GM19438 (cell line): ENCODE measurements around the gene FSIP1.

ENCODE experiments used
- ATAC-seq: cut with Tn5 transposase; IDR thresholded peaks from one replicate; pipeline ENCODE4 v1.9.1; 2021; ENCODE audit warnings: low read depth; ENCODE audit not compliant: unreplicated experiment

FSIP1 gene

DNA sequence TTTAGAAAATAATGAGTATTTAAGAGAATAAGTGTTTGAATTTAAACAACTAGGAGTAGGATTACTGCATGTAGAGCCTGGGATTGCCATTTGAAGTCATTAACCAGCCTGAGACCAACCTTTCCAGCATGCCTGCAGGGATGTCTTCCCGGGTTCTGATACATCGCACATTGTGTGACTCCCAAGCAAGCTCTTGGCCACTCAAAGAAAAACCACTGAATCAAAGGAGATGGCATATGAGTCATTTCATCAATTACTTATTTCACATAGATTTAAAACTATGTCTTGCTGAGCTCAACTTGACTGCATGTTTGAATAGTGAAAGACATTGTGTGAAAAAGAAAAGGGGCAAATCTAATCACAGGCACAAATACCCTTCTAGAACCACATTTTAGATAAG lies 216.8 kb downstream of the FSIP1 start:
- no peak for ATAC-seq

DNA sequence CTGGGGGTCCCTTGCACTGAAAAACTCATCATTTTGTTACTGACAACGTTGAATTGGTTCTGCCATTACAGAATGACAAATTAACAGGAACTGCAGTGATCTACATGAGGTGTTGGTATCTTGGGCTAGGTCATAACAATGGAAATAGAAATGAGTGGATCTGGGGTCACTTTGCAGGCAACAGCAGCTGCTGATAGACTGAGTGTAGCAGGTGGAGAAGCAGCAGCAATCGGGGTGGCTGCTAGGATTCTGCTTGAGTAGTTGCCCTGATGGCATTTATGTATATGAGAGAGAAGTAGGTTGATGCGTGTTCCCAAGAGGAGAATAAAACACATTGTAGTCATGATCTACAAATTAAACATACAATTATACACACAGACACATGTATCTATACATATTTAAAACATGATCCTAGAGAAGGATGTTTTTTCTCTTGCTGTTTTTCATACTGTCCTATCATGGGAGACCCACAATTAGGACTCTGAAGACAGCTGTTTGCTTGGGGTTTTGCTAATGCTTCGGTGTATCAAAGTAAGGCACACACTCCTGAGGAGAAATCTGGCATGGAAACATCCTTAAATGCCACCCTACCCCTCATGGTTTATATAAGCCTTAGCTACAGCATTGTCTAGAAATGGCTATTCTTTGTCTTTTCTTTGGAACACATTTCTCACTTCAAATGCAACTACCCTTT lies 217.5 kb downstream of the FSIP1 start:
- ATAC-seq: no peak

DNA sequence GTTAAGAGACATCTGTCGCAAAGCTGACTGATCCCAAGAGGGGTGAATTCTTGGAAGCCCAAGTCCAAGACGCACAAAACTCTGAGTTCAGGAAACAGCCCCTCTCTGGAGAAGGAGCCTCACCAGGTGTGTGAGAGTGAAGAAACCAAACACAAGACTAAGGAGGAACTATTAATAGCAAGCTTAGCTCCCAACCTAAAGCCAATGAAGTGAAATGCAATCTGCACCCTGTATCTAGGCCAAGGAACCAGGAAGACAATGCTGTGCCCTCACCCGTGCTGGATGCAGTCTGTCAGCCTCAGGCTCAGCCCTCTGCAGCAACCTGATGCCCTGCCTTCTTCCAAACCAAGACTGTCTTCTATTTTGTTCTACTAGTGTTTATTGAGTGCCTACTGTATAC lies 224.2 kb downstream of the FSIP1 start:
- no peak for ATAC-seq

GRCh38 chr15:39556461-39556860 lies 226.2 kb downstream of the FSIP1 start:
- no peak for ATAC-seq

DNA sequence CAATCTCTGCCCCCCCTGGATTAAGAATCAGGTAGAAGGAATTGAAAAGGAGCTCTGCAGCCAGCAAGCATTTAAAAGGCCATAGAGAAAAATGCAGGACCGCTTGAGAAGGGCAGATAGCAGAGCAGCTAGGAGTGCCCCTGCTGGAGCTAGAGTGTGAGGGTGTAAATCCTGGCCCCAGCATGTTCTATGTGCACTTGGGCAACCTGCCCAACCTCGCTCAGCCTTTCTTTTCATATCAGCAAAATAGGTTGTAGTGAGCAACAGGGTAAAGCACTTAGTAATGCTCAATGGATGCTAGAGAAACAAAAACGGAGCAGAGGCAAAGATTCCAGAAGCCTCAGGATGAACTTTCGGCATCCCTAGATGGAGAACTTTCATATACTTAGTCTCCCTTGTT lies 226.8 kb downstream of the FSIP1 start:
- no peak for ATAC-seq

- no peak for ATAC-seq
Measured at GRCh38 chr15:39554746-39555387, 227.8 kb downstream of the FSIP1 start.

DNA sequence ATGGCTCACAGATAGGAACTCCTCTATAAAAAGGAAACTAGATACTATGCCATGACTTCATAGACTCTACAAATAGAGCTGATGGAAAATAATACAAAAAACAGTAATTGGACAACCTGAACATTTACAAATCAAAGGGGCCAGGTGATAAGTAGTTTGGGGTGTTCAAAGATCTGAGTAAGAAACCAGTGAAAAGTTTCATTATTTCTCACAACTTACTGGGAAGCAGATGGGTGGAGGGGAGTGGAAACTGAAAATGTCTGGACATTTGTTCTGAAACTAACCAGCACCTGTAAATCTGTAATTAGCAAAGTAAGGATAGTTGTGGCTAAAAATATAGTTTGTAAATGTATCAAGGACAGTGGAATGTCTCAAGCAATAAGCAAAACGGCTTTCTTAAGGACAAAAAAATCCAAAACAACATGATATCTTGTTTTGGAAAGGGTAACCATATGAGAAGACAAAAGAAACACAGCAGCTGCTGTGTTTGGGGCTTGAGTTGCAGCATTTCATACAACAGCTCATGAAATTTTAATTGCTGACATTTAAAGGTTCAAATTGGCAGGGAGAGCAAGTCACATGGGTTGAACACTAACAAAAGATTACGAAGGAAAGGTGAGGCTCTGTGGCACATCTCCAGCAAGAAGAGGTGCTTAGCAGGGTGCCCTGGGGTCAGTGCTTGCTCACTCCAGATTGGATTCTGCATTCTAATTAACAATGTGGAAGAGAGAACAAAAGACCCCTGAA lies 228.5 kb downstream of the FSIP1 start:
- ATAC-seq: no peak

- ATAC-seq: no peak
Measured at GRCh38 chr15:39552556-39552955, 230.1 kb downstream of the FSIP1 start.

DNA sequence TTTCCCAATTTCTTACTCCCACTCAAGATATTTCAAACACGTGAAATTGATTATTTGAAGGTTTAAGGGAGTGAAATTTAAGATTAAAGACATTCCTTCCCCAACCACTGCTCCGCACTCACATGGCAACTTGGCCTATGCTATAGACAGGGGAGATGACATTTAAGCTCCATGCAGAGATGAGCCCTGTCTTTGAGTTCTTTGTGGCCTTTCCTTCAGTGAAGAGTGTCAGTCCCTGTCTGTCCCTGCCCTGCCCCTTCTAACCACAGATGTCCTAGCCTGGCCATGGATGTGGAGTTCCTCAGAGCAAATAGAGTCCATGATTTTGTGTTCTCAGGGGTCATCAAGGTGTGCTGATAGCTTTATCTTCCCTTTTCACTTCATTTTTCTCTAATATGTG lies 231.2 kb downstream of the FSIP1 start:
- no peak for ATAC-seq
